WTC11 (cell line): ENCODE results near the gene SLAMF6. TPM values are rescaled to one million over a fixed set of nuclear protein-coding genes. Genes with fewer than 3 reads are reported as not detected.

Experiments
- ATAC-seq: fragments of 200-7000 bp; cut with Tn5 transposase; 2 replicates; pipeline ENCODE4 v1.10.0; 2021; ENCODE audit warnings: mild to moderate bottlenecking, moderate library complexity
- CTCF ChIA-PET: fragments of 300-600 bp; sonication (Branson Sonifier 250); formaldehyde crosslinking; loops from one replicate; lab custom pipeline; 2021; ENCODE audit warnings: antibody characterized with exemption; lab: Charles Lee
- POLR2A ChIA-PET: fragments of 350-600 bp; sonication (Branson Sonifier 250); formaldehyde crosslinking; loops from one replicate; lab custom pipeline; 2021; ENCODE audit warnings: antibody characterized with exemption; lab: Charles Lee
- DNase-seq: peaks from one replicate; pipeline ENCODE4 v3.0.0; 2021; ENCODE audit warnings: low spot score
- H3K27ac Mint-ChIP-seq: 2 replicates; pipeline ENCODE4 v1.8.0; 2021; ENCODE audit warnings: mixed read lengths
- H3K27me3 Mint-ChIP-seq: 2 replicates; pipeline ENCODE4 v1.8.0; 2021; ENCODE audit warnings: low read depth, mild to moderate bottlenecking, moderate library complexity, mixed read lengths
- H3K36me3 Mint-ChIP-seq: 2 replicates; pipeline ENCODE4 v1.8.0; 2021; ENCODE audit warnings: mixed read lengths
- H3K4me1 Mint-ChIP-seq: 2 replicates; pipeline ENCODE4 v1.8.0; 2022; ENCODE audit warnings: mixed read lengths
- H3K4me3 Mint-ChIP-seq: 2 replicates; pipeline ENCODE4 v1.8.0; 2021; ENCODE audit warnings: mild to moderate bottlenecking, moderate library complexity, mixed read lengths
- H3K9me3 Mint-ChIP-seq: 2 replicates; pipeline ENCODE4 v1.8.0; 2021; ENCODE audit warnings: mixed read lengths
- ELF4 ChIP-seq: sonication (generic); formaldehyde crosslinking; IDR thresholded peaks from 2 replicates; pipeline ENCODE4 v1.8.1; 2022; ENCODE audit warnings: low read depth, mild to moderate bottlenecking, moderate library complexity, missing genetic modification reagents
- EMX1 ChIP-seq: fragments of 250-450 bp; sonication (Bioruptor Pico); IDR thresholded peaks from 2 replicates; pipeline ENCODE4 v1.8.0; 2021; ENCODE audit warnings: mild to moderate bottlenecking
- ETV6 ChIP-seq: sonication (generic); formaldehyde crosslinking; IDR thresholded peaks from 2 replicates; pipeline ENCODE4 v1.8.1; 2022; ENCODE audit warnings: mild to moderate bottlenecking, missing genetic modification reagents
- FOXJ3 ChIP-seq: sonication (generic); formaldehyde crosslinking; IDR thresholded peaks from 2 replicates; pipeline ENCODE4 v1.9.0; 2021; ENCODE audit warnings: missing genetic modification reagents, mild to moderate bottlenecking, borderline replicate concordance
- IRF2 ChIP-seq: sonication (generic); formaldehyde crosslinking; IDR thresholded peaks from 2 replicates; pipeline ENCODE4 v1.8.0; 2022; ENCODE audit warnings: low read depth, missing genetic modification reagents, borderline replicate concordance
- JAZF1 ChIP-seq: fragments of 250-450 bp; sonication (Bioruptor Pico); IDR thresholded peaks from 2 replicates; pipeline ENCODE4 v1.9.0; 2021; ENCODE audit warnings: moderate library complexity, mild to moderate bottlenecking, inconsistent platforms
- KAT7 ChIP-seq: sonication (generic); formaldehyde crosslinking; IDR thresholded peaks from 2 replicates; pipeline ENCODE4 v1.8.1; 2023; ENCODE audit warnings: missing genetic modification reagents, mild to moderate bottlenecking, borderline replicate concordance
- NR1H2 ChIP-seq: sonication (generic); formaldehyde crosslinking; IDR thresholded peaks from 2 replicates; pipeline ENCODE4 v1.9.0; 2021; ENCODE audit warnings: mild to moderate bottlenecking, moderate library complexity, missing genetic modification reagents
- SMAD4 ChIP-seq: sonication (generic); formaldehyde crosslinking; IDR thresholded peaks from 2 replicates; pipeline ENCODE4 v1.8.0; 2022; ENCODE audit warnings: mild to moderate bottlenecking, missing genetic modification reagents
- TEAD4 ChIP-seq: sonication (generic); formaldehyde crosslinking; IDR thresholded peaks from 2 replicates; pipeline ENCODE4 v1.8.0; 2022; ENCODE audit warnings: mild to moderate bottlenecking, missing genetic modification reagents
- ZNF416 ChIP-seq: fragments of 250-450 bp; sonication (Bioruptor Pico); IDR thresholded peaks from 2 replicates; pipeline ENCODE4 v1.9.0; 2021; ENCODE audit warnings: mild to moderate bottlenecking, inconsistent platforms
- total RNA-seq: library from RNA; stranded (reverse); gene quantifications from 3 replicates; pipeline ENCODE4 v1.2.3, GENCODE V29; 2021
- TF ChIP-seq, protein P1 (sequence below): sonication (generic); formaldehyde crosslinking; IDR thresholded peaks from 2 replicates; pipeline ENCODE4 v1.8.1; 2022; ENCODE audit warnings: mild to moderate bottlenecking, missing genetic modification reagents, moderate library complexity, borderline replicate concordance
- TF ChIP-seq, protein P2 (sequence below): sonication (generic); formaldehyde crosslinking; IDR thresholded peaks from 2 replicates; pipeline ENCODE4 v1.8.1; 2022; ENCODE audit warnings: mild to moderate bottlenecking, moderate library complexity, missing genetic modification reagents
- TF ChIP-seq, protein P3 (sequence below): sonication (generic); formaldehyde crosslinking; conservative IDR thresholded peaks from 2 replicates; pipeline ENCODE4 v1.8.1; 2023; ENCODE audit warnings: mild to moderate bottlenecking, low read depth, missing genetic modification reagents, moderate library complexity
- TF ChIP-seq, protein P4 (sequence below): sonication (generic); formaldehyde crosslinking; IDR thresholded peaks from 2 replicates; pipeline ENCODE4 v1.8.0; 2023; ENCODE audit warnings: mild to moderate bottlenecking, missing genetic modification reagents
- TF ChIP-seq, protein P5 (sequence below): sonication (generic); formaldehyde crosslinking; IDR thresholded peaks from 2 replicates; pipeline ENCODE4 v1.8.1; 2022; ENCODE audit warnings: low read depth, missing genetic modification reagents, borderline replicate concordance
- TF ChIP-seq, protein P6 (sequence below): fragments of 250-450 bp; sonication (Bioruptor Pico); IDR thresholded peaks from 2 replicates; pipeline ENCODE4 v1.8.0; 2021; ENCODE audit warnings: mild to moderate bottlenecking
- TF ChIP-seq, protein P7 (sequence below): sonication (generic); formaldehyde crosslinking; IDR thresholded peaks from 2 replicates; pipeline ENCODE4 v1.8.1; 2023; ENCODE audit warnings: mild to moderate bottlenecking, missing genetic modification reagents
- TF ChIP-seq, protein P8 (sequence below): sonication (generic); formaldehyde crosslinking; conservative IDR thresholded peaks from 2 replicates; pipeline ENCODE4 v1.8.1; 2022; ENCODE audit warnings: mild to moderate bottlenecking, missing genetic modification reagents
- TF ChIP-seq, protein P9 (sequence below): sonication (generic); formaldehyde crosslinking; IDR thresholded peaks from 2 replicates; pipeline ENCODE4 v1.8.0; 2022; ENCODE audit warnings: missing genetic modification reagents

Gene SLAMF6
- total RNA-seq, 1 experiment from 2014 or later, result not detected

DNA sequence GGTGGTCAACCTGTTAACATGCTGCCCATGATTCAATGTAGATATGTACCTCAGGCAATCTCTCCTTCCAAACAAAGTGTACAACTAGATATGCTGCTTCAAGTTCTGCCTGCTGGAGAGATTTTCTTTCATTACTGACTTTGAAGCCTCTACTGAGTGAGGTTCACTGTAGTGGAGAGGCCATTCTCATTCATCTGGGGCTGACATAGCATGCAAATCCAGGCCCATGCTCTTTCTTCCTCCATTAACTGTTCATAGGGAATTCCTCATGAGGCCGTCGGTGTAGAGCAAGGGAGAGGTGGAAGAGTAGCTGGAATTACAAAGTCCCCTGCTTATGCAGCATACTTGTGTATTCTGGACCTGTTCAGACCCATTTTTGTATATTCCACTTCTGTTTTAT lies 84.1 kb downstream of the SLAMF6 start:
- no peak for DNase-seq
- ATAC-seq, result 0 out of 2 replicates have a peak, but pooled peaks have one; percentile 44
- ChIA-PET POLR2A (no interaction called here), CTCF (interaction anchor here (1.0 kb wide), 1 partner anchor 147 kb away, joined by 3 read pairs; no protein-coding TSS in a partner anchor)
- no peak for TF ChIP-seq IRF2 (CRISPR knock-in tag)
- TF ChIP-seq NR1H2 (CRISPR knock-in tag), result no peak
- TF ChIP-seq ZNF416 (CRISPR knock-in tag), result no peak
- TF ChIP-seq ELF4, result no peak
- TF ChIP-seq, protein P1, sequence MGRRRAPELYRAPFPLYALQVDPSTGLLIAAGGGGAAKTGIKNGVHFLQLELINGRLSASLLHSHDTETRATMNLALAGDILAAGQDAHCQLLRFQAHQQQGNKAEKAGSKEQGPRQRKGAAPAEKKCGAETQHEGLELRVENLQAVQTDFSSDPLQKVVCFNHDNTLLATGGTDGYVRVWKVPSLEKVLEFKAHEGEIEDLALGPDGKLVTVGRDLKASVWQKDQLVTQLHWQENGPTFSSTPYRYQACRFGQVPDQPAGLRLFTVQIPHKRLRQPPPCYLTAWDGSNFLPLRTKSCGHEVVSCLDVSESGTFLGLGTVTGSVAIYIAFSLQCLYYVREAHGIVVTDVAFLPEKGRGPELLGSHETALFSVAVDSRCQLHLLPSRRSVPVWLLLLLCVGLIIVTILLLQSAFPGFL (CRISPR knock-in tag), result no peak
- TF ChIP-seq TEAD4 (CRISPR knock-in tag), result no peak
- TF ChIP-seq, protein P2, sequence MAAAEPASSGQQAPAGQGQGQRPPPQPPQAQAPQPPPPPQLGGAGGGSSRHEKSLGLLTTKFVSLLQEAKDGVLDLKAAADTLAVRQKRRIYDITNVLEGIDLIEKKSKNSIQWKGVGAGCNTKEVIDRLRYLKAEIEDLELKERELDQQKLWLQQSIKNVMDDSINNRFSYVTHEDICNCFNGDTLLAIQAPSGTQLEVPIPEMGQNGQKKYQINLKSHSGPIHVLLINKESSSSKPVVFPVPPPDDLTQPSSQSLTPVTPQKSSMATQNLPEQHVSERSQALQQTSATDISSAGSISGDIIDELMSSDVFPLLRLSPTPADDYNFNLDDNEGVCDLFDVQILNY (CRISPR knock-in tag), result no peak
- no peak for TF ChIP-seq JAZF1 (CRISPR knock-in tag)
- TF ChIP-seq, protein P3, sequence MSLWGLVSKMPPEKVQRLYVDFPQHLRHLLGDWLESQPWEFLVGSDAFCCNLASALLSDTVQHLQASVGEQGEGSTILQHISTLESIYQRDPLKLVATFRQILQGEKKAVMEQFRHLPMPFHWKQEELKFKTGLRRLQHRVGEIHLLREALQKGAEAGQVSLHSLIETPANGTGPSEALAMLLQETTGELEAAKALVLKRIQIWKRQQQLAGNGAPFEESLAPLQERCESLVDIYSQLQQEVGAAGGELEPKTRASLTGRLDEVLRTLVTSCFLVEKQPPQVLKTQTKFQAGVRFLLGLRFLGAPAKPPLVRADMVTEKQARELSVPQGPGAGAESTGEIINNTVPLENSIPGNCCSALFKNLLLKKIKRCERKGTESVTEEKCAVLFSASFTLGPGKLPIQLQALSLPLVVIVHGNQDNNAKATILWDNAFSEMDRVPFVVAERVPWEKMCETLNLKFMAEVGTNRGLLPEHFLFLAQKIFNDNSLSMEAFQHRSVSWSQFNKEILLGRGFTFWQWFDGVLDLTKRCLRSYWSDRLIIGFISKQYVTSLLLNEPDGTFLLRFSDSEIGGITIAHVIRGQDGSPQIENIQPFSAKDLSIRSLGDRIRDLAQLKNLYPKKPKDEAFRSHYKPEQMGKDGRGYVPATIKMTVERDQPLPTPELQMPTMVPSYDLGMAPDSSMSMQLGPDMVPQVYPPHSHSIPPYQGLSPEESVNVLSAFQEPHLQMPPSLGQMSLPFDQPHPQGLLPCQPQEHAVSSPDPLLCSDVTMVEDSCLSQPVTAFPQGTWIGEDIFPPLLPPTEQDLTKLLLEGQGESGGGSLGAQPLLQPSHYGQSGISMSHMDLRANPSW (CRISPR knock-in tag), result no peak
- TF ChIP-seq, protein P4, sequence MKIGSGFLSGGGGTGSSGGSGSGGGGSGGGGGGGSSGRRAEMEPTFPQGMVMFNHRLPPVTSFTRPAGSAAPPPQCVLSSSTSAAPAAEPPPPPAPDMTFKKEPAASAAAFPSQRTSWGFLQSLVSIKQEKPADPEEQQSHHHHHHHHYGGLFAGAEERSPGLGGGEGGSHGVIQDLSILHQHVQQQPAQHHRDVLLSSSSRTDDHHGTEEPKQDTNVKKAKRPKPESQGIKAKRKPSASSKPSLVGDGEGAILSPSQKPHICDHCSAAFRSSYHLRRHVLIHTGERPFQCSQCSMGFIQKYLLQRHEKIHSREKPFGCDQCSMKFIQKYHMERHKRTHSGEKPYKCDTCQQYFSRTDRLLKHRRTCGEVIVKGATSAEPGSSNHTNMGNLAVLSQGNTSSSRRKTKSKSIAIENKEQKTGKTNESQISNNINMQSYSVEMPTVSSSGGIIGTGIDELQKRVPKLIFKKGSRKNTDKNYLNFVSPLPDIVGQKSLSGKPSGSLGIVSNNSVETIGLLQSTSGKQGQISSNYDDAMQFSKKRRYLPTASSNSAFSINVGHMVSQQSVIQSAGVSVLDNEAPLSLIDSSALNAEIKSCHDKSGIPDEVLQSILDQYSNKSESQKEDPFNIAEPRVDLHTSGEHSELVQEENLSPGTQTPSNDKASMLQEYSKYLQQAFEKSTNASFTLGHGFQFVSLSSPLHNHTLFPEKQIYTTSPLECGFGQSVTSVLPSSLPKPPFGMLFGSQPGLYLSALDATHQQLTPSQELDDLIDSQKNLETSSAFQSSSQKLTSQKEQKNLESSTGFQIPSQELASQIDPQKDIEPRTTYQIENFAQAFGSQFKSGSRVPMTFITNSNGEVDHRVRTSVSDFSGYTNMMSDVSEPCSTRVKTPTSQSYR (CRISPR knock-in tag), result no peak
- TF ChIP-seq, protein P5, sequence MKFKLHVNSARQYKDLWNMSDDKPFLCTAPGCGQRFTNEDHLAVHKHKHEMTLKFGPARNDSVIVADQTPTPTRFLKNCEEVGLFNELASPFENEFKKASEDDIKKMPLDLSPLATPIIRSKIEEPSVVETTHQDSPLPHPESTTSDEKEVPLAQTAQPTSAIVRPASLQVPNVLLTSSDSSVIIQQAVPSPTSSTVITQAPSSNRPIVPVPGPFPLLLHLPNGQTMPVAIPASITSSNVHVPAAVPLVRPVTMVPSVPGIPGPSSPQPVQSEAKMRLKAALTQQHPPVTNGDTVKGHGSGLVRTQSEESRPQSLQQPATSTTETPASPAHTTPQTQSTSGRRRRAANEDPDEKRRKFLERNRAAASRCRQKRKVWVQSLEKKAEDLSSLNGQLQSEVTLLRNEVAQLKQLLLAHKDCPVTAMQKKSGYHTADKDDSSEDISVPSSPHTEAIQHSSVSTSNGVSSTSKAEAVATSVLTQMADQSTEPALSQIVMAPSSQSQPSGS (CRISPR knock-in tag), result no peak
- TF ChIP-seq ETV6 (CRISPR knock-in tag), result no peak
- no peak for TF ChIP-seq EMX1 (CRISPR knock-in tag)
- TF ChIP-seq, protein P6, sequence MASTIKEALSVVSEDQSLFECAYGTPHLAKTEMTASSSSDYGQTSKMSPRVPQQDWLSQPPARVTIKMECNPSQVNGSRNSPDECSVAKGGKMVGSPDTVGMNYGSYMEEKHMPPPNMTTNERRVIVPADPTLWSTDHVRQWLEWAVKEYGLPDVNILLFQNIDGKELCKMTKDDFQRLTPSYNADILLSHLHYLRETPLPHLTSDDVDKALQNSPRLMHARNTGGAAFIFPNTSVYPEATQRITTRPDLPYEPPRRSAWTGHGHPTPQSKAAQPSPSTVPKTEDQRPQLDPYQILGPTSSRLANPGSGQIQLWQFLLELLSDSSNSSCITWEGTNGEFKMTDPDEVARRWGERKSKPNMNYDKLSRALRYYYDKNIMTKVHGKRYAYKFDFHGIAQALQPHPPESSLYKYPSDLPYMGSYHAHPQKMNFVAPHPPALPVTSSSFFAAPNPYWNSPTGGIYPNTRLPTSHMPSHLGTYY (CRISPR knock-in tag), result no peak
- TF ChIP-seq, protein P7, sequence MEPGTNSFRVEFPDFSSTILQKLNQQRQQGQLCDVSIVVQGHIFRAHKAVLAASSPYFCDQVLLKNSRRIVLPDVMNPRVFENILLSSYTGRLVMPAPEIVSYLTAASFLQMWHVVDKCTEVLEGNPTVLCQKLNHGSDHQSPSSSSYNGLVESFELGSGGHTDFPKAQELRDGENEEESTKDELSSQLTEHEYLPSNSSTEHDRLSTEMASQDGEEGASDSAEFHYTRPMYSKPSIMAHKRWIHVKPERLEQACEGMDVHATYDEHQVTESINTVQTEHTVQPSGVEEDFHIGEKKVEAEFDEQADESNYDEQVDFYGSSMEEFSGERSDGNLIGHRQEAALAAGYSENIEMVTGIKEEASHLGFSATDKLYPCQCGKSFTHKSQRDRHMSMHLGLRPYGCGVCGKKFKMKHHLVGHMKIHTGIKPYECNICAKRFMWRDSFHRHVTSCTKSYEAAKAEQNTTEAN (CRISPR knock-in tag), result no peak
- TF ChIP-seq KAT7 (CRISPR knock-in tag), result no peak
- TF ChIP-seq, protein P8, sequence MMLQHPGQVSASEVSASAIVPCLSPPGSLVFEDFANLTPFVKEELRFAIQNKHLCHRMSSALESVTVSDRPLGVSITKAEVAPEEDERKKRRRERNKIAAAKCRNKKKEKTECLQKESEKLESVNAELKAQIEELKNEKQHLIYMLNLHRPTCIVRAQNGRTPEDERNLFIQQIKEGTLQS (CRISPR knock-in tag), result no peak
- TF ChIP-seq, protein P9, sequence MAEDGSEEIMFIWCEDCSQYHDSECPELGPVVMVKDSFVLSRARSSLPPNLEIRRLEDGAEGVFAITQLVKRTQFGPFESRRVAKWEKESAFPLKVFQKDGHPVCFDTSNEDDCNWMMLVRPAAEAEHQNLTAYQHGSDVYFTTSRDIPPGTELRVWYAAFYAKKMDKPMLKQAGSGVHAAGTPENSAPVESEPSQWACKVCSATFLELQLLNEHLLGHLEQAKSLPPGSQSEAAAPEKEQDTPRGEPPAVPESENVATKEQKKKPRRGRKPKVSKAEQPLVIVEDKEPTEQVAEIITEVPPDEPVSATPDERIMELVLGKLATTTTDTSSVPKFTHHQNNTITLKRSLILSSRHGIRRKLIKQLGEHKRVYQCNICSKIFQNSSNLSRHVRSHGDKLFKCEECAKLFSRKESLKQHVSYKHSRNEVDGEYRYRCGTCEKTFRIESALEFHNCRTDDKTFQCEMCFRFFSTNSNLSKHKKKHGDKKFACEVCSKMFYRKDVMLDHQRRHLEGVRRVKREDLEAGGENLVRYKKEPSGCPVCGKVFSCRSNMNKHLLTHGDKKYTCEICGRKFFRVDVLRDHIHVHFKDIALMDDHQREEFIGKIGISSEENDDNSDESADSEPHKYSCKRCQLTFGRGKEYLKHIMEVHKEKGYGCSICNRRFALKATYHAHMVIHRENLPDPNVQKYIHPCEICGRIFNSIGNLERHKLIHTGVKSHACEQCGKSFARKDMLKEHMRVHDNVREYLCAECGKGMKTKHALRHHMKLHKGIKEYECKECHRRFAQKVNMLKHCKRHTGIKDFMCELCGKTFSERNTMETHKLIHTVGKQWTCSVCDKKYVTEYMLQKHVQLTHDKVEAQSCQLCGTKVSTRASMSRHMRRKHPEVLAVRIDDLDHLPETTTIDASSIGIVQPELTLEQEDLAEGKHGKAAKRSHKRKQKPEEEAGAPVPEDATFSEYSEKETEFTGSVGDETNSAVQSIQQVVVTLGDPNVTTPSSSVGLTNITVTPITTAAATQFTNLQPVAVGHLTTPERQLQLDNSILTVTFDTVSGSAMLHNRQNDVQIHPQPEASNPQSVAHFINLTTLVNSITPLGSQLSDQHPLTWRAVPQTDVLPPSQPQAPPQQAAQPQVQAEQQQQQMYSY (CRISPR knock-in tag), result no peak
- TF ChIP-seq FOXJ3, result no peak
- no peak for TF ChIP-seq SMAD4
- Mint-ChIP-seq H3K9me3 (peaks cover 5% of the 10 kb centered on the region), H3K4me1 (peaks cover 9% of the 10 kb centered on the region), H3K27me3 (no peaks in the 10 kb centered on the region), H3K27ac (no peak overlapping the region), H3K36me3 (no peaks in the 10 kb centered on the region), H3K4me3 (no peak overlapping the region)
